Liver (tissue), 3 donors: ENCODE data around the gene RAPGEF1.

Experiments
- MAX ChIP-seq: IDR thresholded peaks from 2 replicates; pipeline ENCODE4 v1.6.1; 2016; ENCODE audit warnings: antibody characterized with exemption
- RAD21 ChIP-seq, 2 donors: IDR thresholded peaks; 2 replicates each; pipeline ENCODE4 v1.6.1; 2016; ENCODE audit warnings: antibody characterized with exemption in 2 of 2, mild to moderate bottlenecking in 2 of 2
- RXRA ChIP-seq, 2 donors: IDR thresholded peaks; 2 replicates each; pipeline ENCODE4 v1.6.1; 2017 to 2018; ENCODE audit warnings: antibody characterized with exemption in 2 of 2, mild to moderate bottlenecking in 1 of 2
- SP1 ChIP-seq: IDR thresholded peaks from 2 replicates; pipeline ENCODE4 v1.6.1; 2018; ENCODE audit warnings: antibody characterized with exemption, mild to moderate bottlenecking
- YY1 ChIP-seq: IDR thresholded peaks from 2 replicates; pipeline ENCODE4 v1.6.1; 2016; ENCODE audit warnings: antibody characterized with exemption, mild to moderate bottlenecking
- TF ChIP-seq, protein P1 (sequence below): IDR thresholded peaks from 2 replicates; pipeline ENCODE4 v1.6.1; 2016; ENCODE audit warnings: antibody characterized with exemption, mild to moderate bottlenecking
- TF ChIP-seq, protein P2 (sequence below): fragments of 150-350 bp; IDR thresholded peaks from 2 replicates; pipeline ENCODE4 v1.5.1; 2017; ENCODE audit warnings: improper control_type of control experiment, low read depth, low read length; ENCODE audit not compliant: missing input control
- donor health status: healthy.
- donor health status: healthy.

GRCh38 chr9:131702911-131703310, 37.0 kb downstream of the RAPGEF1 start:
- TF ChIP-seq RAD21 (IDR thresholded peaks at IDR 0.05) (no peak), YY1 (no peak), SP1 (no peak), MAX (no peak), RXRA (IDR thresholded peaks at IDR 0.05) (no peak)
- TF ChIP-seq, protein P1, sequence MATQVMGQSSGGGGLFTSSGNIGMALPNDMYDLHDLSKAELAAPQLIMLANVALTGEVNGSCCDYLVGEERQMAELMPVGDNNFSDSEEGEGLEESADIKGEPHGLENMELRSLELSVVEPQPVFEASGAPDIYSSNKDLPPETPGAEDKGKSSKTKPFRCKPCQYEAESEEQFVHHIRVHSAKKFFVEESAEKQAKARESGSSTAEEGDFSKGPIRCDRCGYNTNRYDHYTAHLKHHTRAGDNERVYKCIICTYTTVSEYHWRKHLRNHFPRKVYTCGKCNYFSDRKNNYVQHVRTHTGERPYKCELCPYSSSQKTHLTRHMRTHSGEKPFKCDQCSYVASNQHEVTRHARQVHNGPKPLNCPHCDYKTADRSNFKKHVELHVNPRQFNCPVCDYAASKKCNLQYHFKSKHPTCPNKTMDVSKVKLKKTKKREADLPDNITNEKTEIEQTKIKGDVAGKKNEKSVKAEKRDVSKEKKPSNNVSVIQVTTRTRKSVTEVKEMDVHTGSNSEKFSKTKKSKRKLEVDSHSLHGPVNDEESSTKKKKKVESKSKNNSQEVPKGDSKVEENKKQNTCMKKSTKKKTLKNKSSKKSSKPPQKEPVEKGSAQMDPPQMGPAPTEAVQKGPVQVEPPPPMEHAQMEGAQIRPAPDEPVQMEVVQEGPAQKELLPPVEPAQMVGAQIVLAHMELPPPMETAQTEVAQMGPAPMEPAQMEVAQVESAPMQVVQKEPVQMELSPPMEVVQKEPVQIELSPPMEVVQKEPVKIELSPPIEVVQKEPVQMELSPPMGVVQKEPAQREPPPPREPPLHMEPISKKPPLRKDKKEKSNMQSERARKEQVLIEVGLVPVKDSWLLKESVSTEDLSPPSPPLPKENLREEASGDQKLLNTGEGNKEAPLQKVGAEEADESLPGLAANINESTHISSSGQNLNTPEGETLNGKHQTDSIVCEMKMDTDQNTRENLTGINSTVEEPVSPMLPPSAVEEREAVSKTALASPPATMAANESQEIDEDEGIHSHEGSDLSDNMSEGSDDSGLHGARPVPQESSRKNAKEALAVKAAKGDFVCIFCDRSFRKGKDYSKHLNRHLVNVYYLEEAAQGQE = no peak
- TF ChIP-seq, protein P2, sequence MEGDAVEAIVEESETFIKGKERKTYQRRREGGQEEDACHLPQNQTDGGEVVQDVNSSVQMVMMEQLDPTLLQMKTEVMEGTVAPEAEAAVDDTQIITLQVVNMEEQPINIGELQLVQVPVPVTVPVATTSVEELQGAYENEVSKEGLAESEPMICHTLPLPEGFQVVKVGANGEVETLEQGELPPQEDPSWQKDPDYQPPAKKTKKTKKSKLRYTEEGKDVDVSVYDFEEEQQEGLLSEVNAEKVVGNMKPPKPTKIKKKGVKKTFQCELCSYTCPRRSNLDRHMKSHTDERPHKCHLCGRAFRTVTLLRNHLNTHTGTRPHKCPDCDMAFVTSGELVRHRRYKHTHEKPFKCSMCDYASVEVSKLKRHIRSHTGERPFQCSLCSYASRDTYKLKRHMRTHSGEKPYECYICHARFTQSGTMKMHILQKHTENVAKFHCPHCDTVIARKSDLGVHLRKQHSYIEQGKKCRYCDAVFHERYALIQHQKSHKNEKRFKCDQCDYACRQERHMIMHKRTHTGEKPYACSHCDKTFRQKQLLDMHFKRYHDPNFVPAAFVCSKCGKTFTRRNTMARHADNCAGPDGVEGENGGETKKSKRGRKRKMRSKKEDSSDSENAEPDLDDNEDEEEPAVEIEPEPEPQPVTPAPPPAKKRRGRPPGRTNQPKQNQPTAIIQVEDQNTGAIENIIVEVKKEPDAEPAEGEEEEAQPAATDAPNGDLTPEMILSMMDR = no peak
